K562 (cell line): ENCODE data around the gene LOXL3. TPM values are rescaled to one million over a fixed set of nuclear protein-coding genes. Genes with fewer than 3 reads are reported as not detected.
"Not testable (repeated sequence)": the region's sequence is repeated elsewhere in the genome, so short reads cannot be mapped to it uniquely, and the experiment has no call there.

Experiments
- ATAC-seq: fragments of 200-7000 bp; cut with Tn5 transposase; 3 replicates; pipeline ENCODE4 v1.9.1; 2020; ENCODE audit warnings: moderate library complexity
- BruUV-seq: library from RNA; stranded (reverse); fragments of 400-500 nt; replicated peaks from 2 replicates; lab custom pipeline; 2021; lab: Mats Ljungman, UMichigan
- CTCF ChIA-PET: fragments of 300-600 bp; formaldehyde crosslinking; extraction: SDS; loops from one replicate; lab custom pipeline; 2021; ENCODE audit warnings: low intra/inter-chr PET ratio; lab: Yijun Ruan, JAX
- POLR2A ChIA-PET: fragments of 300-600, 350-650 bp; sonication (Branson Sonifier 250); formaldehyde crosslinking; extraction: SDS; loops from one replicate; lab custom pipeline; 2021; ENCODE audit warnings: antibody characterized with exemption, inconsistent platforms; lab: Yijun Ruan, JAX
- DNase-seq, 4 experiments: peaks; one replicate each; pipeline versions ENCODE4 v3.0.0 to v3.0.0-alpha.2; 2011 to 2018; ENCODE audit warnings: low spot score in 3 of 4, mixed read lengths in 3 of 4; ENCODE audit errors: extremely low read depth in 1 of 4
- FAIRE-seq: peaks from 2 replicates; lab custom pipeline; 2011; peaks lifted over from hg19 to GRCh38; lab: Jason Lieb, UNC
- H2AFZ ChIP-seq: 2 replicates; pipeline ENCODE4 v1.6.0; 2011; ENCODE audit warnings: low read depth, low read length, control low read depth, inconsistent platforms
- H3K27ac ChIP-seq: fragments of 200-600 bp; 3 replicates; pipeline ENCODE4 v1.8.0; 2011; ENCODE audit warnings: low read depth, mild to moderate bottlenecking, control low read depth, inconsistent platforms, low read length, moderate library complexity, mixed read lengths; ENCODE audit errors: extremely low read depth
- H3K27me3 ChIP-seq, 2 experiments: fragments of 300-600 bp in 1 of 2; 2 replicates in 1 of 2; 3 replicates in 1 of 2; pipeline versions ENCODE4 v1.6.0 to v1.8.0; 2011; ENCODE audit warnings: inconsistent platforms in 2 of 2, low read length in 2 of 2, mild to moderate bottlenecking in 1 of 2, mixed read lengths in 1 of 2, moderate library complexity in 1 of 2; ENCODE audit not compliant: control insufficient read depth in 2 of 2, insufficient read depth in 2 of 2
- H3K36me3 ChIP-seq: fragments of 300-600 bp; 3 replicates; pipeline ENCODE4 v1.8.0; 2011; ENCODE audit warnings: mild to moderate bottlenecking, low read length, inconsistent platforms; ENCODE audit not compliant: control insufficient read depth, insufficient read depth
- H3K4me1 ChIP-seq, 2 experiments: fragments of 200-600 bp in 1 of 2; replicated peaks in 1 of 2; 2 replicates in 1 of 2; 3 replicates in 1 of 2; pipeline versions ENCODE4 v1.5.1 to v1.8.0; 2011; ENCODE audit warnings: inconsistent platforms in 2 of 2, low read length in 2 of 2, mild to moderate bottlenecking in 1 of 2, mixed read lengths in 1 of 2, moderate library complexity in 1 of 2; ENCODE audit not compliant: control insufficient read depth in 2 of 2, insufficient read depth in 2 of 2
- H3K4me2 ChIP-seq: 2 replicates; pipeline ENCODE4 v1.6.1; 2011; ENCODE audit warnings: low read length, control low read depth, inconsistent platforms, mixed read lengths; ENCODE audit not compliant: insufficient read depth
- H3K4me3 ChIP-seq: fragments of 200-600 bp; sonication (generic), shearing (Covaris generic); 2 replicates; pipeline ENCODE4 v1.5.1; 2016; ENCODE audit warnings: control low read depth, inconsistent platforms
- H3K79me2 ChIP-seq: fragments of 200-600 bp; 3 replicates; pipeline ENCODE4 v1.8.0; 2011; ENCODE audit warnings: low read length, inconsistent platforms; ENCODE audit not compliant: control insufficient read depth, insufficient read depth
- H3K9ac ChIP-seq, 2 experiments: 2 replicates each; pipeline versions ENCODE4 v1.6.0 to v1.6.1; 2011; ENCODE audit warnings: low read depth in 2 of 2, low read length in 2 of 2, control low read depth in 1 of 2, inconsistent platforms in 1 of 2, mild to moderate bottlenecking in 1 of 2, mixed read lengths in 1 of 2; ENCODE audit not compliant: insufficient read depth in 1 of 2
- H3K9me1 ChIP-seq: one replicate; pipeline ENCODE4 v1.6.0; 2011; ENCODE audit warnings: inconsistent platforms, mild to moderate bottlenecking, low read length, moderate library complexity; ENCODE audit not compliant: control insufficient read depth, insufficient read depth
- H3K9me3 ChIP-seq: replicated peaks from 2 replicates; pipeline ENCODE4 v1.5.1; 2011; ENCODE audit warnings: low read depth, low read length, inconsistent platforms; ENCODE audit not compliant: control insufficient read depth, insufficient read depth
- H4K20me1 ChIP-seq: replicated peaks from 2 replicates; pipeline ENCODE4 v1.6.1; 2011; ENCODE audit warnings: low read length, inconsistent platforms, mixed read lengths; ENCODE audit not compliant: control insufficient read depth, insufficient read depth
- BCOR ChIP-seq: fragments of 450-650 bp; IDR thresholded peaks from 2 replicates; pipeline ENCODE4 v1.6.1; 2016
- KDM1A ChIP-seq, 2 experiments: fragments of 450-650 bp; IDR thresholded peaks; 2 replicates each; pipeline ENCODE4 v1.6.1; 2016; ENCODE audit warnings: mild to moderate bottlenecking in 2 of 2
- RBM25 ChIP-seq: fragments of 200-400 bp; formaldehyde crosslinking; IDR thresholded peaks from 2 replicates; pipeline ENCODE4 v1.6.1; 2018; ENCODE audit warnings: low read length, low read depth, moderate library complexity; ENCODE audit not compliant: severe bottlenecking
- RCOR1 ChIP-seq, 2 experiments: IDR thresholded peaks; 2 replicates each; pipeline ENCODE4 v1.6.1; 2012; ENCODE audit warnings: low read depth in 2 of 2, low read length in 2 of 2, borderline replicate concordance in 1 of 2, improper control_type of control experiment in 1 of 2
- SMARCA5 ChIP-seq: fragments of 450-650 bp; IDR thresholded peaks from 2 replicates; pipeline ENCODE4 v1.6.1; 2016
- ZNF121 ChIP-seq: sonication (generic); formaldehyde crosslinking; conservative IDR thresholded peaks from 2 replicates; pipeline ENCODE4 v1.8.0; 2022; ENCODE audit warnings: missing genetic modification reagents
- WGBS: fragments of 100-300 bp; shearing (Covaris generic); methylation state at CpG from one replicate; pipeline ENCODE4 v1.1.6; 2016; ENCODE audit warnings: low coverage, mixed read lengths; ENCODE audit not compliant: insufficient coverage; ENCODE audit errors: missing lambda C conversion rate; 5-methylcytosine and 5-hydroxymethylcytosine counted together
- in situ Hi-C: fragments of 300-500 bp; cut with MboI; formaldehyde crosslinking; loops from 4 replicates; pipeline ENCODE4 v1.15.0; 2018; ENCODE audit warnings: inconsistent platforms, mixed read lengths
- intact Hi-C: fragments of 100-400 bp; cut with micrococcal nuclease; formaldehyde crosslinking; loops from 2 replicates; pipeline ENCODE4 v1.14.2; 2022
- polyA plus RNA-seq, 8 experiments: library from polyadenylated mRNA; depleted of rRNA in 4 of 8; stranded (reverse) in 5 of 8; unstranded in 3 of 8; fragments of >200 nt; fragmentation: Nextera tagmentation in 2 of 8; fragmentation: Illumina TruSeq in 1 of 8; extraction: Ambion mirVana in 2 of 8; extraction: Trizol in 1 of 8; gene quantifications; 2 replicates each; pipeline versions ENCODE4 v1.2.1 to v1.2.3, GENCODE V29; 2011 to 2014; ENCODE audit warnings: inconsistent platforms in 1 of 8, missing spikeins in 1 of 8
- total RNA-seq, 7 experiments: library from RNA; depleted of rRNA in 6 of 7; stranded (reverse); fragments of >200 nt in 6 of 7; fragmentation: Illumina TruSeq in 2 of 7; extraction: Trizol in 2 of 7; gene quantifications; 2 replicates each; pipeline versions ENCODE4 v1.2.1 to v1.2.3, GENCODE V29; 2011 to 2021; ENCODE audit warnings: low replicate concordance in 1 of 7

The LOXL3 gene
- total and polyA plus RNA-seq, 9 of the 15 experiments (the other 6 are each of a cell fraction or from before 2014, with no cell fraction given): 0.22 to 0.99 (median 0.31) TPM

DNA sequence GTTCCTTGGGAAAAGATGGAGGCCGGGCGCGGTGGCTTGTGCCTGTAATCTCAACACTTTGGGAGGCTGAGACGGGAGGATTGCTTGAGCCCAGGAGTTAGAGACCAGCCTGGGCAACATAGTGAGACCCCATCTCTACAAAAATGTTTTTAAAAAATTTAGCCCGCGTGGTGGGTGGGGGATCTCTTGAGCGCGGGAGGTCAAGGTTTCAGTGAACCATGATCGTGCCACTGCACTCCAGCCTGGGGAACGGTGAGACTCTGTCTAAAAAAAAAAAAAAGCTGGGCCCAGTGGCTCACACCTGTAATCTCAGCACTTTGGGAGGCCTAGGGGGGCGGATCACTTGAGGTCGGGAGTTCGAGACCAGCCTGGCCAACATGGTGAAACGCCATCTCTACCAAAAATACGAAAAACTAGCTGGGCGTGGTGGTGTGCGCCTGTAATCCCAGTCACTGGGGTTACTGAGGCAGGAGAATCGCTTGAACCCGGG lies 70.0 kb downstream of the LOXL3 start:
- H3K27ac ChIP-seq, H4K20me1 ChIP-seq, in situ Hi-C loops, H3K27me3 ChIP-seq, DNase-seq, FAIRE-seq, ATAC-seq, BruUV-seq, H3K9me1 ChIP-seq, H3K9me3 ChIP-seq: not testable (repeated sequence)
- WGBS: 35% methylated on average over 18 of the region's 19 CpGs
- intact Hi-C loops: loop anchor here (1.0 to 2.0 kb wide), 5 partner anchors 20 to 104 kb away; partner anchors contain the start of genes AUP1, HTRA2 and INO80B
- TF ChIP-seq KDM1A (IDR thresholded peaks at IDR 0.05) (peak; percentile 51 to 65; a peak in 1 of 4 replicates), SMARCA5 (peak; percentile 56; the same call in 1 of the 2 replicates), ZNF121 (peak; percentile 97), RCOR1 (IDR thresholded peaks at IDR 0.05; ENCODE audit: borderline replicate concordance in 1 of 2, low read depth in 2 of 2, low read length in 2 of 2) (peak in 1 of 2 experiments; percentile 3; a peak in 1 of 4 replicates), BCOR (peak; percentile 56; the same call in 1 of the 2 replicates), RBM25 (peak; percentile 70)
- H2AFZ ChIP-seq: peak overlapping the region; percentile 100
- H3K4me1 ChIP-seq: peaks cover 8 to 23% of the 10 kb centered on the region in 2 experiments; a peak in 4 of 5 replicates
- H3K9ac ChIP-seq: peak overlapping the region; percentile 83 to 93; a peak in 3 of 4 replicates
- H3K4me2 ChIP-seq: peak overlapping the region; percentile 99
- H3K36me3 ChIP-seq: peaks cover 31% of the 10 kb centered on the region
- ChIA-PET CTCF (interaction anchor here (0.6 to 2.0 kb wide), 4 partner anchors 48 to 104 kb away, joined by 4 to 12 read pairs (median 5); no protein-coding TSS in a partner anchor), POLR2A (interaction anchor here (0.9 to 3.9 kb wide), 5 partner anchors 11 to 106 kb away, joined by 4 to 28 read pairs (median 5); partner anchors contain the start of genes AUP1, HTRA2 and MRPL53)
- peak overlapping the region; percentile 86 for H3K4me3 ChIP-seq
- peaks cover 32% of the 10 kb centered on the region for H3K79me2 ChIP-seq
